HCT116 (cell line): Measurements from ENCODE around the gene GOLGA8K. TPM values are rescaled to one million over a fixed set of nuclear protein-coding genes. Genes with fewer than 3 reads are reported as not detected.
A peak's percentile ranks its signal among the peaks of the same experiment; 100 is the strongest.
"Not testable (repeated sequence)": the region's sequence is repeated elsewhere in the genome, so short reads cannot be mapped to it uniquely, and the experiment has no call there.

ENCODE experiments used
- ATAC-seq: fragments of 200-7000 bp; cut with Tn5 transposase; 2 replicates; pipeline ENCODE4 v1.9.1; 2020; ENCODE audit warnings: mild to moderate bottlenecking, moderate library complexity
- BruUV-seq: library from RNA; stranded (reverse); fragments of 400-500 nt; replicated peaks from 2 replicates; lab custom pipeline; 2021; lab: Mats Ljungman, UMichigan
- CTCF ChIA-PET: fragments of 300-600 bp; sonication (Branson Sonifier 250); formaldehyde crosslinking; loops from one replicate; lab custom pipeline; 2021; ENCODE audit warnings: antibody characterized with exemption; lab: Charles Lee
- POLR2A ChIA-PET: fragments of 300-600, 350-600 bp; sonication (Branson Sonifier 250); formaldehyde crosslinking; loops from one replicate; lab custom pipeline; 2021; ENCODE audit warnings: antibody characterized with exemption; lab: Charles Lee
- RAD21 ChIA-PET, 2 experiments: fragments of 300-600 bp; sonication (Branson Sonifier 250); formaldehyde crosslinking; loops; one replicate each; lab custom pipeline; 2023; ENCODE audit warnings: low total read pairs in 2 of 2; ENCODE audit not compliant: uncharacterized antibody in 2 of 2, unreplicated experiment in 2 of 2, low non-redundant PET in 1 of 2; lab: Charles Lee
- DNase-seq: peaks from one replicate; pipeline ENCODE4 v3.0.0-alpha.2; 2010; ENCODE audit warnings: low read depth, low spot score
- H2AFZ ChIP-seq: fragments of 200-600 bp; shearing (Covaris generic), sonication (generic); 2 replicates; pipeline ENCODE4 v1.6.1; 2017; ENCODE audit warnings: low read depth, mixed run types, mixed read lengths, antibody characterized with exemption, low read length; ENCODE audit not compliant: poor library complexity, severe bottlenecking
- H3K27ac ChIP-seq: 2 replicates; pipeline ENCODE4 v1.5.1; 2012; ENCODE audit warnings: low read depth, low read length
- H3K27me3 ChIP-seq: fragments of 200-600 bp; sonication (generic); 2 replicates; pipeline ENCODE4 v1.6.1; 2016; ENCODE audit warnings: mixed run types, low read length, mixed read lengths; ENCODE audit not compliant: insufficient read depth
- H3K36me3 ChIP-seq, 2 experiments: fragments of 200-500 bp in 1 of 2; fragments of 200-600 bp in 1 of 2; sonication (Bioruptor generic) in 1 of 2; sonication (generic) in 1 of 2; 2 replicates each; pipeline versions ENCODE4 v1.5.1 to v1.6.1; 2014 to 2016; ENCODE audit warnings: low read length in 2 of 2, inconsistent platforms in 1 of 2, mixed read lengths in 1 of 2, mixed run types in 1 of 2; ENCODE audit not compliant: insufficient read depth in 2 of 2, control insufficient read depth in 1 of 2
- H3K4me1 ChIP-seq, 2 experiments: fragments of 200-600 bp in 1 of 2; sonication (generic) in 1 of 2; 2 replicates each; pipeline versions ENCODE4 v1.5.1 to v1.6.1; 2012 to 2017; ENCODE audit warnings: low read length in 2 of 2, inconsistent platforms in 1 of 2, mild to moderate bottlenecking in 1 of 2, mixed read lengths in 1 of 2, mixed run types in 1 of 2, moderate library complexity in 1 of 2; ENCODE audit not compliant: insufficient read depth in 2 of 2, control insufficient read depth in 1 of 2
- H3K4me2 ChIP-seq: fragments of 200-600 bp; sonication (generic); 2 replicates; pipeline ENCODE4 v1.6.1; 2017; ENCODE audit warnings: mixed run types, low read length, mixed read lengths
- H3K4me3 ChIP-seq, 2 experiments: fragments of 200-600 bp in 1 of 2; sonication (generic) in 1 of 2; replicated peaks in 1 of 2; 2 replicates each; pipeline ENCODE4 v1.5.1; 2011 to 2016; ENCODE audit warnings: low read length in 2 of 2, control low read depth in 1 of 2, low read depth in 1 of 2, mild to moderate bottlenecking in 1 of 2, mixed read lengths in 1 of 2, mixed run types in 1 of 2
- H3K79me2 ChIP-seq: fragments of 200-600 bp; sonication (generic); 2 replicates; pipeline ENCODE4 v1.6.1; 2017; ENCODE audit warnings: mild to moderate bottlenecking, mixed run types, low read length, moderate library complexity, mixed read lengths; ENCODE audit not compliant: insufficient read depth
- H3K9ac ChIP-seq: fragments of 200-600 bp; sonication (generic); 2 replicates; pipeline ENCODE4 v1.6.1; 2016; ENCODE audit warnings: low read length, mixed read lengths
- H3K9me2 ChIP-seq: fragments of 200-600 bp; sonication (generic), shearing (Covaris generic); 2 replicates; pipeline ENCODE4 v1.6.1; 2017; ENCODE audit warnings: mixed run types, mild to moderate bottlenecking, moderate library complexity; ENCODE audit not compliant: insufficient read depth
- H3K9me3 ChIP-seq, 2 experiments: fragments of 200-500 bp in 1 of 2; fragments of 200-600 bp in 1 of 2; sonication (Bioruptor generic) in 1 of 2; sonication (generic) in 1 of 2; 2 replicates each; pipeline ENCODE4 v1.6.1; 2014 to 2017; ENCODE audit warnings: low read length in 2 of 2, mixed read lengths in 2 of 2, inconsistent platforms in 1 of 2, low read depth in 1 of 2, mild to moderate bottlenecking in 1 of 2, mixed run types in 1 of 2, moderate library complexity in 1 of 2; ENCODE audit not compliant: control insufficient read depth in 1 of 2, insufficient read depth in 1 of 2
- H4K20me1 ChIP-seq: fragments of 200-600 bp; sonication (generic), shearing (Covaris generic); 2 replicates; pipeline ENCODE4 v1.6.1; 2017; ENCODE audit warnings: mixed run types, mild to moderate bottlenecking, moderate library complexity; ENCODE audit not compliant: insufficient read depth
- intact Hi-C: fragments of 100-400 bp; cut with micrococcal nuclease; formaldehyde crosslinking; loops from 2 replicates; pipeline ENCODE4 v1.10.0; 2022
- total RNA-seq: library from RNA; stranded (reverse); gene quantifications from one replicate; pipeline ENCODE4 v1.2.1, GENCODE V29; 2021; ENCODE audit not compliant: unreplicated experiment

The GOLGA8K gene
- total RNA-seq, 1 experiment from 2014 or later = 3.3 TPM

- H3K4me3 ChIP-seq, DNase-seq, H2AFZ ChIP-seq, H3K36me3 ChIP-seq, H3K9me2 ChIP-seq, intact Hi-C loops, H3K9ac ChIP-seq, POLR2A ChIA-PET, H3K27ac ChIP-seq, H3K27me3 ChIP-seq, H3K79me2 ChIP-seq, ATAC-seq, CTCF ChIA-PET, H3K4me2 ChIP-seq, H4K20me1 ChIP-seq, RAD21 ChIA-PET, H3K9me3 ChIP-seq, H3K4me1 ChIP-seq, BruUV-seq: not testable (repeated sequence)
Observed at GRCh38 chr15:32372075-32372474, 31.0 kb downstream of the GOLGA8K start.

- ATAC-seq, intact Hi-C loops, H3K4me1 ChIP-seq, CTCF ChIA-PET, H3K79me2 ChIP-seq, POLR2A ChIA-PET, H3K9me3 ChIP-seq, H3K36me3 ChIP-seq, H3K4me2 ChIP-seq, H3K9ac ChIP-seq, DNase-seq, BruUV-seq, H3K4me3 ChIP-seq, H4K20me1 ChIP-seq, RAD21 ChIA-PET, H3K27me3 ChIP-seq, H3K27ac ChIP-seq, H2AFZ ChIP-seq, H3K9me2 ChIP-seq: not testable (repeated sequence)
Observed at GRCh38 chr15:32370526-32370925, 32.6 kb downstream of the GOLGA8K start.

GRCh38 chr15:32370064-32370463 lies 33.0 kb downstream of the GOLGA8K start:
- H3K27ac ChIP-seq, H3K9ac ChIP-seq, H3K36me3 ChIP-seq, H3K4me1 ChIP-seq, ATAC-seq, H3K9me2 ChIP-seq, H2AFZ ChIP-seq, BruUV-seq, DNase-seq, POLR2A ChIA-PET, intact Hi-C loops, CTCF ChIA-PET, H3K4me3 ChIP-seq, H3K9me3 ChIP-seq, RAD21 ChIA-PET, H3K27me3 ChIP-seq, H3K79me2 ChIP-seq, H3K4me2 ChIP-seq, H4K20me1 ChIP-seq: not testable (repeated sequence)

GRCh38 chr15:32366492-32366891 lies 36.6 kb downstream of the GOLGA8K start:
- H3K9ac ChIP-seq, H3K4me1 ChIP-seq, H3K9me2 ChIP-seq, H3K79me2 ChIP-seq, intact Hi-C loops, CTCF ChIA-PET, BruUV-seq, H3K36me3 ChIP-seq, H3K27ac ChIP-seq, H3K27me3 ChIP-seq, DNase-seq, H3K4me3 ChIP-seq, H2AFZ ChIP-seq, RAD21 ChIA-PET, H3K9me3 ChIP-seq, H3K4me2 ChIP-seq, H4K20me1 ChIP-seq, POLR2A ChIA-PET: not testable (repeated sequence)
- ATAC-seq = peak; percentile 37; the same call in 1 of the 2 replicates

GRCh38 chr15:32365955-32366354 lies 37.1 kb downstream of the GOLGA8K start:
- CTCF ChIA-PET, H3K79me2 ChIP-seq, H2AFZ ChIP-seq, H4K20me1 ChIP-seq, H3K9me3 ChIP-seq, H3K9ac ChIP-seq, H3K4me1 ChIP-seq, H3K27ac ChIP-seq, H3K36me3 ChIP-seq, DNase-seq, BruUV-seq, H3K9me2 ChIP-seq, H3K4me3 ChIP-seq, H3K4me2 ChIP-seq, ATAC-seq, POLR2A ChIA-PET, intact Hi-C loops, RAD21 ChIA-PET, H3K27me3 ChIP-seq: not testable (repeated sequence)
